HepG2 (cell line): ENCODE data around the gene NAA38. TPM values are rescaled to one million over a fixed set of nuclear protein-coding genes. Genes with fewer than 3 reads are reported as not detected.

Experiments
- CBFB ChIP-seq: sonication (generic); formaldehyde crosslinking; IDR thresholded peaks from 2 replicates; pipeline ENCODE4 v1.4.0; 2020; ENCODE audit warnings: missing genetic modification reagents
- CHD4 ChIP-seq: fragments of 200-600 bp; sonication (generic); IDR thresholded peaks from 2 replicates; pipeline ENCODE4 v1.7.0; 2017; ENCODE audit warnings: mild to moderate bottlenecking, low read length, borderline replicate concordance
- DZIP1 ChIP-seq: sonication (generic); formaldehyde crosslinking; IDR thresholded peaks from 2 replicates; pipeline ENCODE4 v1.5.0; 2020; ENCODE audit warnings: mild to moderate bottlenecking, missing genetic modification reagents
- HOMEZ ChIP-seq: IDR thresholded peaks from 2 replicates; pipeline ENCODE4 v1.6.1; 2016; ENCODE audit warnings: low read depth
- PATZ1 ChIP-seq: sonication (generic); formaldehyde crosslinking; IDR thresholded peaks from 2 replicates; pipeline ENCODE4 v1.4.0; 2020; ENCODE audit warnings: missing genetic modification reagents
- PLRG1 ChIP-seq: fragments of 450-650 bp; conservative IDR thresholded peaks from 2 replicates; pipeline ENCODE4 v1.6.1; 2016
- SIN3A ChIP-seq: IDR thresholded peaks from 2 replicates; pipeline ENCODE4 v1.6.1; 2011; ENCODE audit warnings: low read depth, mild to moderate bottlenecking, control low read depth, low read length, borderline replicate concordance
- SRF ChIP-seq: IDR thresholded peaks from 2 replicates; pipeline ENCODE4 v1.6.1; 2011; ENCODE audit warnings: mild to moderate bottlenecking, low read depth, low read length, moderate library complexity
- XBP1 ChIP-seq: sonication (generic); formaldehyde crosslinking; IDR thresholded peaks from 2 replicates; pipeline ENCODE4 v1.5.0; 2020; ENCODE audit warnings: missing genetic modification reagents
- ZNF20 ChIP-seq: sonication (generic); formaldehyde crosslinking; IDR thresholded peaks from 2 replicates; pipeline ENCODE4 v1.4.0; 2020; ENCODE audit warnings: mild to moderate bottlenecking, moderate library complexity, missing genetic modification reagents
- ZNF276 ChIP-seq: sonication (generic); formaldehyde crosslinking; IDR thresholded peaks from 2 replicates; pipeline ENCODE4 v1.4.0; 2020; ENCODE audit warnings: mild to moderate bottlenecking, low read depth, missing genetic modification reagents
- ZNF280D ChIP-seq: sonication (generic); formaldehyde crosslinking; IDR thresholded peaks from 2 replicates; pipeline ENCODE4 v1.5.1; 2020; ENCODE audit warnings: mild to moderate bottlenecking, missing genetic modification reagents
- ZNF543 ChIP-seq: sonication (generic); formaldehyde crosslinking; IDR thresholded peaks from 2 replicates; pipeline ENCODE4 v1.4.0; 2020; ENCODE audit warnings: mild to moderate bottlenecking, missing genetic modification reagents
- ZNF550 ChIP-seq: sonication (generic); formaldehyde crosslinking; IDR thresholded peaks from 2 replicates; pipeline ENCODE4 v1.4.0; 2020; ENCODE audit warnings: mild to moderate bottlenecking, missing genetic modification reagents, borderline replicate concordance
- ZNF782 ChIP-seq: sonication (generic); formaldehyde crosslinking; IDR thresholded peaks from 2 replicates; pipeline ENCODE4 v1.4.0; 2020; ENCODE audit warnings: missing genetic modification reagents, mild to moderate bottlenecking, borderline replicate concordance
- polyA plus RNA-seq, 8 experiments: library from polyadenylated mRNA; depleted of rRNA in 3 of 8; stranded (reverse) in 7 of 8; unstranded in 1 of 8; fragments of >200 nt; fragmentation: Illumina TruSeq in 4 of 8; extraction: Trizol in 4 of 8; gene quantifications; 2 replicates each; pipeline versions ENCODE4 v1.2.1 to v1.2.3, GENCODE V29; 2011 to 2016; ENCODE audit warnings: low read depth in 4 of 8, missing spikeins in 1 of 8, mixed read lengths in 1 of 8; ENCODE audit not compliant: insufficient read depth in 1 of 8
- total RNA-seq, 5 experiments: library from RNA; depleted of rRNA; stranded (reverse); fragments of >200 nt; fragmentation: Illumina TruSeq; extraction: Trizol; gene quantifications; 2 replicates each; pipeline ENCODE4 v1.2.3, GENCODE V29; 2016; ENCODE audit warnings: low read depth in 1 of 5

NAA38 gene
- total and polyA plus RNA-seq, 2 of the 13 experiments (the other 11 are each of a cell fraction or from before 2014, with no cell fraction given) = 46.9 to 91.6 TPM

GRCh38 chr17:7857713-7858521 lies 558 bp upstream of the NAA38 start, which contains the start of gene CYB5D1 (continued):
- TF ChIP-seq ZNF280D (CRISPR knock-in tag) = no peak
- no peak for TF ChIP-seq ZNF276
- TF ChIP-seq ZNF20 = no peak
- TF ChIP-seq PATZ1 = no peak
- TF ChIP-seq HOMEZ = no peak
- TF ChIP-seq CBFB (CRISPR knock-in tag) = no peak
- no peak; the same call in 1 of the 2 replicates for TF ChIP-seq ZNF782 (CRISPR knock-in tag)
- no peak for TF ChIP-seq XBP1 (CRISPR knock-in tag)
- TF ChIP-seq SIN3A = peak; percentile 90
- no peak for TF ChIP-seq DZIP1
- no peak for TF ChIP-seq CHD4
- no peak for TF ChIP-seq ZNF550 (CRISPR knock-in tag)
- no peak for TF ChIP-seq PLRG1
- no peak for TF ChIP-seq ZNF543
- TF ChIP-seq SRF = peak; percentile 57; the same call in 1 of the 2 replicates
